Measurements from ENCODE around the gene REEP1.

REEP1 gene, protein sequence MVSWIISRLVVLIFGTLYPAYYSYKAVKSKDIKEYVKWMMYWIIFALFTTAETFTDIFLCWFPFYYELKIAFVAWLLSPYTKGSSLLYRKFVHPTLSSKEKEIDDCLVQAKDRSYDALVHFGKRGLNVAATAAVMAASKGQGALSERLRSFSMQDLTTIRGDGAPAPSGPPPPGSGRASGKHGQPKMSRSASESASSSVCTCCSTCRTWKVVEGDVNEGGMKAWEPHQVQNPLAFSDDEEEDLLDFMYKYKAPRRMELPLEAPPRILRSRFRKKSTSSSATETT

DNA sequence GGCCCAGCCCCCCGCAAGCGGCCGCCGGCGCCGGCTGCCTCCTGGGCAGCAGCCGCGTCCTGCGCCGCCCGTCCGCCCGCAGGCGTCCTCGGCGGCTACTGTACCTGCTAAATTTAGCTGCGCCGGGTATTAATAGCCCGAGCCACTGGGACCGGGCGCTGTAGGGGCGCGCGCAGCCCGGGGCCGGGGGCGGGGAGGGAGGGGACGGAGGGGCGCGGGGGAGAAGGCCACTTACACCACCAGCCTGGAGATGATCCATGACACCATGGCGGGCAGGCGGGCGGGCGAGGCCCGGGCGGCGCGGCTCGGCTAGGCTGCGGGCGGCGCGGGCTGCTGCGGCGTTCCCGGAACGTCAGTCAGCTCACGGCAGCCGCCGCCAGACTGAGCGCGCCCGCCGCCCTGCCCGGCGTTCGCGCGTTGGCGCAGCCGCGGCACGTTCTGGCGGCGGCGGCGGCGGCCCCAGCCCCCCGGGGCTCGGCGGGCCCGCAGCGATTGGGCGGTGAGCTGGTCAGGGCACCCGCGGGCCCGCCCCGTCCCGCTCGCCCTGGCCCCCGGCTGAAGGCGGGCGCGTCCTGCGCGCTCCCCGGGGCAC lies at the start of gene REEP1:
Gene REEP1, minus strand, starts transcription at position 383 of the 592 bp plus-strand sequence. Its CDS starts 116 bp downstream, at position 267.
- H3K4me2 ChIP-seq (ENCODE audit: low read depth, low read length, poor library complexity, severe bottlenecking), result peak within 1 kb of the TSS; percentile 50

DNA sequence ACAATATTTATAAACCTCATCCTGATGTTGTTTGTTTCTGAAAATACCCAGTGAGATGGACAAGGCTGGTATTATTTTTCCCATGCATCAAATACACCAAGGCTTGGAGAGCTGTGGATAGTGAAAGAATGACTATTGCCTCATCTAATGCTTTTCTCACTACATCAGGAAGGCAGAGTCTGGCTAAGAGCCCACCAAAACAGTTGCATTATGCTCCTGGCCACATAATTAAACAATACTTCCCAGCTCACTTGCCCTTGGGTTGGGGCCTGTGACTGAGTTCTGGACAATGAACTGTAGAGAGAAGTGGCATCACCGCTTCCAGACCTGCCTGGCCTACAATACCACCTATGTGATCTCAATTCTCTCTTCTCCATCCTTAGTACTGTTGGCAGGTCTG lies 46.4 kb upstream of the REEP1 start:
- H3K9me3 ChIP-seq (ENCODE audit: insufficient read depth, low read length), result no peaks in the 10 kb centered on the region

More for the DNA sequence above, at the start of gene REEP1:
- H3K36me3 ChIP-seq (ENCODE audit: low read length), result no peaks in the 10 kb centered on the region
- no peaks in the 10 kb centered on the region for H3K9me2 ChIP-seq (replicated peaks; ENCODE audit: insufficient read depth, low read length)
- H4K20me1 ChIP-seq (ENCODE audit: low read depth, low read length), result no peaks in the 10 kb centered on the region
- H3K4me3 ChIP-seq (ENCODE audit: insufficient read depth, low read length, poor library complexity, severe bottlenecking), result peak within 1 kb of the TSS; percentile 22
- no peak within 1 kb of the TSS for H3K27ac ChIP-seq (ENCODE audit: low read depth, low read length)
- H3K9ac ChIP-seq (ENCODE audit: low read length), result no peak within 1 kb of the TSS
- peaks cover 4% of the 10 kb centered on the region; the same call in 1 of the 2 replicates for H3K9me3 ChIP-seq (ENCODE audit: insufficient read depth, low read length)
- no peak within 1 kb of the TSS for H2AFZ ChIP-seq (ENCODE audit: low read depth, low read length, severe bottlenecking)
- H3K79me2 ChIP-seq (ENCODE audit: insufficient read depth, low read length), result no peaks in the 10 kb centered on the region
- TF ChIP-seq EZH2phosphoT487 (conservative IDR thresholded peaks at IDR 0.05; ENCODE audit: low read length), result no peak
- TF ChIP-seq, protein P1, sequence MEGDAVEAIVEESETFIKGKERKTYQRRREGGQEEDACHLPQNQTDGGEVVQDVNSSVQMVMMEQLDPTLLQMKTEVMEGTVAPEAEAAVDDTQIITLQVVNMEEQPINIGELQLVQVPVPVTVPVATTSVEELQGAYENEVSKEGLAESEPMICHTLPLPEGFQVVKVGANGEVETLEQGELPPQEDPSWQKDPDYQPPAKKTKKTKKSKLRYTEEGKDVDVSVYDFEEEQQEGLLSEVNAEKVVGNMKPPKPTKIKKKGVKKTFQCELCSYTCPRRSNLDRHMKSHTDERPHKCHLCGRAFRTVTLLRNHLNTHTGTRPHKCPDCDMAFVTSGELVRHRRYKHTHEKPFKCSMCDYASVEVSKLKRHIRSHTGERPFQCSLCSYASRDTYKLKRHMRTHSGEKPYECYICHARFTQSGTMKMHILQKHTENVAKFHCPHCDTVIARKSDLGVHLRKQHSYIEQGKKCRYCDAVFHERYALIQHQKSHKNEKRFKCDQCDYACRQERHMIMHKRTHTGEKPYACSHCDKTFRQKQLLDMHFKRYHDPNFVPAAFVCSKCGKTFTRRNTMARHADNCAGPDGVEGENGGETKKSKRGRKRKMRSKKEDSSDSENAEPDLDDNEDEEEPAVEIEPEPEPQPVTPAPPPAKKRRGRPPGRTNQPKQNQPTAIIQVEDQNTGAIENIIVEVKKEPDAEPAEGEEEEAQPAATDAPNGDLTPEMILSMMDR (IDR thresholded peaks at IDR 0.05; ENCODE audit: insufficient read depth, low read length, poor library complexity, severe bottlenecking), result no peak
- no peaks in the 10 kb centered on the region for H3F3A ChIP-seq (ENCODE audit: insufficient read depth)
- H3K27me3 ChIP-seq (ENCODE audit: low read length), result no peaks in the 10 kb centered on the region

DNA sequence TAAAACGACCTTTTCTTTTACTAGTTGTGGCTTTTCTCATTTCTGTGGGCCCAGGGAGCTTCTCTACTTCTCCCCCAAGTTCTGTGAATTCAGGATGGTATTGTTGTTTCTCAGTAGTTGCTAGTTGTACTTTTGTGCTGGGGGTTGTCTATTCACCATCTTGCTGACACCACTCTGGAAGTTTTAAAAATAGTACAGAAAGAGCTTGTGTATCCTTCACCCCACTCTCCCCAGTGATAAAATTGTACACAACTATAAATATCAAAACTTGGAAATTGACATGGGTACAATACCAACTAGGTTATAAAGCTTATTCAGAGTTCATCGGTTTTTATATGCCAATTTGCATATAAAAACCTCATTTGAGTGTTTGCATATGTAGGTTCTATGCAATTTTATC lies 45.3 kb upstream of the REEP1 start:
- TF ChIP-seq, protein P1 (IDR thresholded peaks at IDR 0.05; ENCODE audit: insufficient read depth, low read length, poor library complexity, severe bottlenecking), result no peak
- no peak for TF ChIP-seq EZH2phosphoT487 (conservative IDR thresholded peaks at IDR 0.05; ENCODE audit: low read length)
- Histone ChIP-seq H3K9me3 (ENCODE audit: insufficient read depth, low read length) (no peaks in the 10 kb centered on the region), H4K20me1 (ENCODE audit: low read depth, low read length) (no peaks in the 10 kb centered on the region), H3F3A (ENCODE audit: insufficient read depth) (no peaks in the 10 kb centered on the region), H3K4me2 (ENCODE audit: low read depth, low read length, poor library complexity, severe bottlenecking) (no peak overlapping the region), H3K9me2 (replicated peaks; ENCODE audit: insufficient read depth, low read length) (no peaks in the 10 kb centered on the region), H3K36me3 (ENCODE audit: low read length) (no peaks in the 10 kb centered on the region), H2AFZ (ENCODE audit: low read depth, low read length, severe bottlenecking) (no peak overlapping the region), H3K9ac (ENCODE audit: low read length) (no peak overlapping the region), H3K27me3 (ENCODE audit: low read length) (no peaks in the 10 kb centered on the region), H3K79me2 (ENCODE audit: insufficient read depth, low read length) (no peaks in the 10 kb centered on the region), H3K27ac (ENCODE audit: low read depth, low read length) (no peak overlapping the region), H3K4me3 (ENCODE audit: insufficient read depth, low read length, poor library complexity, severe bottlenecking) (no peak overlapping the region)

More for the DNA sequence above, 46.4 kb upstream of the REEP1 start:
- Histone ChIP-seq H3K27me3 (ENCODE audit: low read length) (no peaks in the 10 kb centered on the region), H3K27ac (ENCODE audit: low read depth, low read length) (no peak overlapping the region), H4K20me1 (ENCODE audit: low read depth, low read length) (no peaks in the 10 kb centered on the region), H3K79me2 (ENCODE audit: insufficient read depth, low read length) (no peaks in the 10 kb centered on the region), H3F3A (ENCODE audit: insufficient read depth) (no peaks in the 10 kb centered on the region), H3K36me3 (ENCODE audit: low read length) (no peaks in the 10 kb centered on the region), H3K4me3 (ENCODE audit: insufficient read depth, low read length, poor library complexity, severe bottlenecking) (no peak overlapping the region), H2AFZ (ENCODE audit: low read depth, low read length, severe bottlenecking) (no peak overlapping the region), H3K4me2 (ENCODE audit: low read depth, low read length, poor library complexity, severe bottlenecking) (no peak overlapping the region), H3K9ac (ENCODE audit: low read length) (no peak overlapping the region), H3K9me2 (replicated peaks; ENCODE audit: insufficient read depth, low read length) (no peaks in the 10 kb centered on the region)
- TF ChIP-seq EZH2phosphoT487 (conservative IDR thresholded peaks at IDR 0.05; ENCODE audit: low read length), result no peak
- TF ChIP-seq, protein P1 (IDR thresholded peaks at IDR 0.05; ENCODE audit: insufficient read depth, low read length, poor library complexity, severe bottlenecking), result no peak
